ENCODE results near the gene MBNL3.
A peak's percentile ranks its signal among the peaks of the same experiment; 100 is the strongest.
"Not testable (repeated sequence)": the region's sequence is repeated elsewhere in the genome, so short reads cannot be mapped to it uniquely, and the experiment has no call there.

Gene MBNL3

GRCh38 chrX:132480581-132481203, 8.1 kb downstream of the MBNL3 start:
- peak in 22 of 56 donors; percentile 0 to 25 (median 3) for DNase-seq

GRCh38 chrX:132474544-132475248, 14.1 kb downstream of the MBNL3 start:
- no peak for DNase-seq

GRCh38 chrX:132472397-132472796, 16.4 kb downstream of the MBNL3 start:
- DNase-seq: no peak

GRCh38 chrX:132470831-132471230, 18.0 kb downstream of the MBNL3 start:
- DNase-seq: no peak

- DNase-seq: no peak
These were observed 18.7 kb downstream of the MBNL3 start for GRCh38 chrX:132470179-132470578.

- DNase-seq: no peak
These were observed 20.4 kb downstream of the MBNL3 start for GRCh38 chrX:132468454-132468853.

- no peak for DNase-seq
These were observed 20.8 kb downstream of the MBNL3 start for GRCh38 chrX:132467989-132468388.

GRCh38 chrX:132467026-132467425, 21.8 kb downstream of the MBNL3 start:
- no peak for DNase-seq

GRCh38 chrX:132463411-132463810, 25.4 kb downstream of the MBNL3 start:
- no peak for DNase-seq

- peak in 3 of 56 donors; percentile 0 to 11 (median 0) for DNase-seq
These were observed 27.0 kb downstream of the MBNL3 start for GRCh38 chrX:132461886-132462285.

- DNase-seq: no peak
These were observed 35.8 kb downstream of the MBNL3 start for GRCh38 chrX:132452911-132453550.

GRCh38 chrX:132445909-132446308, 42.9 kb downstream of the MBNL3 start:
- DNase-seq: not testable (repeated sequence)

- no peak for DNase-seq
These were observed 43.9 kb downstream of the MBNL3 start for GRCh38 chrX:132444936-132445335.

GRCh38 chrX:132443196-132444135, 45.4 kb downstream of the MBNL3 start:
- DNase-seq: no peak

- no peak for DNase-seq
These were observed 46.1 kb downstream of the MBNL3 start for GRCh38 chrX:132442691-132443090.

- no peak for DNase-seq
These were observed 53.6 kb downstream of the MBNL3 start for GRCh38 chrX:132435222-132435621.

GRCh38 chrX:132433551-132433950, 55.3 kb downstream of the MBNL3 start:
- no peak for DNase-seq

GRCh38 chrX:132433001-132433400, 55.8 kb downstream of the MBNL3 start:
- no peak for DNase-seq

GRCh38 chrX:132428896-132429295, 59.9 kb downstream of the MBNL3 start:
- no peak for DNase-seq

- no peak for DNase-seq
These were observed 62.0 kb downstream of the MBNL3 start for GRCh38 chrX:132426695-132427281.

GRCh38 chrX:132425744-132426318, 63.0 kb downstream of the MBNL3 start:
- no peak for DNase-seq

All from amygdala (tissue), 56 donors.